GOT3 (cell line): Measurements from ENCODE around the gene AARSD1.
"Not testable (repeated sequence)": the region's sequence is repeated elsewhere in the genome, so short reads cannot be mapped to it uniquely, and the experiment has no call there.

Source experiments
- DNase-seq: peaks from one replicate; lab custom pipeline; 2025; ENCODE audit warnings: mixed read lengths; lab: John Stamatoyannopoulos, UW

AARSD1 gene

GRCh38 chr17:42980274-42980765, 16.1 kb upstream of the AARSD1 start, which contains the start of gene RUNDC1:
Gene RUNDC1 (plus strand): TSS chr17:42980565. CDS start chr17:42980577, 12 bp downstream.
- DNase-seq, result peak; percentile 60

DNA sequence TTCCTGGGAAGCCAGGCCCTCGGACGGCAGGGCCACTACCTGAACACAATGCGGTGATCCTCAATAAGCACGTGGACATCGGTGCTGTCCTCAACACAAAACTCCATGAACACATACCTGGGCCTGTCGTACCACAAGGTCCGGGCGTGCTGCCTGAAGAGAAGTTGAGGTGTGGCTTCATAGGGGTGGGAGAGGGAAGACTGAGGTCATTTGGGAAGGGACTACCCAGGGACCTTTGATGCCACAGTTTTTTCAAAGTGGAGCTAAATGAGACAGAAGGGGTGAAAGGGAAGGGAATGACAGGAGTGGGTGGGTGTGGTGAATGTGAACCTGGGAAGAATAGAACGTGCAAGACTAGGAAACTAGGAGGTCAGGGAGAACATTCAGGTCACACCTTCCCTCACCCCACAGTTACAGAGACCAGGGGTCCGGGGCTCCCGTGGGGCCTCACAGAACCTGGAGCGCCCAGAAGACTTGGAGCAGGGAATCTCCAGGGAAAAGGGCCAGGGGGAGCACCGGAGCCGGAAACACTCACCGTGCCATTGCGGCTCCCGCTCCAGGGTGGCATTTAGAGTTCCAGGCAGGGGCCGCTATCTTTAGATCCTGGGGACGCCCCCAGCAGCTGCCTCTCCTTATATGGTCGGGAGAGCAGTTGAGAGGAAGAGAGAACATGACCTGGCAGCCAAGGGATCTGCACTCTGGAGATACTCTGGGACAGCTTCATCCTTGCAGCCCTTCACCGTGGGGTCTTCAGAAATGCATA, 15.4 kb upstream of the AARSD1 start, which contains the start of gene PTGES3L:
Gene PTGES3L, minus strand, starts transcription at position 570 of the 763 bp plus-strand sequence. Its CDS starts 27 bp downstream, at position 543.
- no peak for DNase-seq

GRCh38 chr17:42975701-42976100, 11.4 kb upstream of the AARSD1 start:
- not testable (repeated sequence) for DNase-seq

- no peak for DNase-seq
Observed at GRCh38 chr17:42975265-42975664, 11.0 kb upstream of the AARSD1 start.

GRCh38 chr17:42973323-42973722, 9.1 kb upstream of the AARSD1 start:
- not testable (repeated sequence) for DNase-seq

DNA sequence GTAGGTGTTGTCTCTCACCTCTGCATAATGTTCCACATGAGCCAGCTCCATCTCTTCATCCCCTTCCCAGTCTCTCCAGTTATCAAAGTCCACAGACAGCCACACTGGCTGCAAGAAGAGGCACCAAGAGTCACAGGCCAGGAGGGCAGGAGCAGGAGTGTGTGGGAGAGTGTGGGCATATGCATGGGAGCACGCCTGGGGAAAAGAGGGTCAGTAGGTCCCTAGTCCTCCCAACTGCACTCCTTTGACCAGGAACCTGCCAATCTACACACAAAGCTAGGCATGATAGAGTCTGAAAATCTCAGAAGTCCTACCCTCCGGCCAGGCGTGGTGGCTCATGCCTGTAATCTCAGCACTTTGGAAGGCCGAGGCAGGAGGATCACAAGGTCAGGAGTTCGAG, 7.3 kb upstream of the AARSD1 start:
- DNase-seq, result no peak

GRCh38 chr17:42969001-42969581, 4.8 kb upstream of the AARSD1 start:
- no peak for DNase-seq

DNA sequence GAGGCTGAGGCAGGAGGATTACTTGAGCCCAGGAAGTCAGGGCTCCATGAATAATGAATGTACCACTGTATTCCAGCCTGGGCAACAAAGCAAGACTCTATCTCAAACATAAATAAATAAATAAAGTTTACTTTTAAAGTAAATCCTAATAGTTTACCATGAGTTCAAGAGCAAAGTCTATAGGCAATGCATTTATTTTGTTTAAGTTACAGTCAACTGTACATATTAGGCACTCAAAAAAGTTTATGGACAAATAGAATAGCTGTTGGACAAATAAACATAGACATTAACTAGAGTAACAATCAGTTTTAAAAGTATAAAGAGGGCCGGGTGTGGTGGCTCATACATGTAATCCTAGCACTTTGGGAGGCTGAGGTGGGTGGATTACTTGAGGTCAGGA, 3.7 kb upstream of the AARSD1 start:
- DNase-seq, result no peak

DNA sequence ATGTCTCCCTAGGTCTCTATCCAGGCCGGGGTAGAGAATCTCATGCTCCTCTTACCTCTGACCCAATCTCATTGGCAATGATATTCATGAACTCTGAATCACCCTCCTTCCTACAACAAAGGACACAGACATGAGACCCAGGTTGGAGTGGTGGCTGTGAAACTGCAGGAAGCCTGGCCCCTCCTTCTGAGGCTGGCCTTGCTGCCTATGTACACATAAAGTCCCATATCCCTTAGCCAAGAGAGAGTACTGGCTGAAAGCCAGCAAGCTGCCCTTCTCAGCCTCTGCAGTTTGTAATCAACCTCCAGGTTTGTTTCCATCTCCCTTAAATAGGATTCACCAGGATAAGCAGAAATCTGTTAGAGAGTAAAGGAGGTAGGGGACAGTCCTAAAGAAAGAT, 10.6 kb downstream of the AARSD1 start:
- DNase-seq, result no peak

DNA sequence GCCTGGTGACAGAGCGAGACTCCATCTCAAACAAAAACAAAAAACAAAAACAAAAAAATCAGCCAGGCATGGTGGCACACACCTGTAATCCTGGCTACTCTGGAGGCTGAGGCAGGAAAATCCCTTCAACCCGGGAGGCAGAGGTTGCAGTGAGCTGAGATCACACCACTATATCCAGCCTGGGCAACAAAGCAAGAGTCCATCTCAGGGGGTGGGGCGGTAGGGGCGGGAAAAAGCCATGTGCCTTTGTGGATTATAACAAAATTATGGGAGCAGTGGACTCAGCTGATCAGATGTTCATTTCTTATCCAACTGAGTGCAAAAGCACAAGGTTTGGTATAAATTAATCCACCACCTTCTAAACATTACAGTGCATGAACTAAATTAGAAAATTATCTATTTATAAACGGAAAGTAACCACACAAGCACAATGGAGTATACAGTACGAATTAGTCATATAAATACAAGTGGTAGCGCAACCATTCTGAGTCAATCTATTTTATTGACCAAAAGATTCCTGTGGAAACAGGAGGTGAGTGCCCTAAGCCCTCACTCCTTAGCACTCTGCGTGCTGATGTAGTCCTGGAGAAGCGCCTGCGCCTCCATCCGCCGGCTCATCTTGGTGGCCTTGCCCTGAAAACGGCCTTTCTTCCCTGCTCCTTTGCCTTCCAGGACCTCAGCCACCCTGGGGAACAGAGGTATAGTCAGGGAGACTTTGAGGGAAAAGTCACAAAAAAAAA, 14.0 kb downstream of the AARSD1 start:
- DNase-seq, result no peak

GRCh38 chr17:42946812-42947211, 17.4 kb downstream of the AARSD1 start:
- no peak for DNase-seq

DNA sequence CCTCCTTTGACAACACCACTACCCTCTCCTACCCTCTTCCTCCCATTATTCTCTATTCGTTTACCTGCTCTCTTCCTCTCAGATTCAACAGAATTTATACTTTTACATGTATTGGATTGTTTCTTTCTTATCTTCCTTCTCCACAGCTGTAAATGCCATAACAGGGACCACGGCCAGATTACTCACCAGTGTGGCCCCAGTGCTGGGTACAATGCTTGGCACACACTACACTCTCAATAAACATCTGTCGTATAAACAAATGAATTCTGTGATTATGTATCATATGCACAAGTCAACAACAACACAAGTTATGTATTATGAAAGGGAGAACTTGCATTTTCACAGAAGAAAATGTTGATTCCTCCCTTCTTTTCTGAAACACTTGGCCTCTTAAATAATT, 20.0 kb downstream of the AARSD1 start:
- no peak for DNase-seq

- peak; percentile 6 for DNase-seq
Observed at GRCh38 chr17:42937712-42938596, 26.3 kb downstream of the AARSD1 start.

GRCh38 chr17:42929497-42929844, 34.8 kb downstream of the AARSD1 start:
- DNase-seq, result no peak

- peak; percentile 19 for DNase-seq
Observed at GRCh38 chr17:42928714-42929496, 35.3 kb downstream of the AARSD1 start.

DNA sequence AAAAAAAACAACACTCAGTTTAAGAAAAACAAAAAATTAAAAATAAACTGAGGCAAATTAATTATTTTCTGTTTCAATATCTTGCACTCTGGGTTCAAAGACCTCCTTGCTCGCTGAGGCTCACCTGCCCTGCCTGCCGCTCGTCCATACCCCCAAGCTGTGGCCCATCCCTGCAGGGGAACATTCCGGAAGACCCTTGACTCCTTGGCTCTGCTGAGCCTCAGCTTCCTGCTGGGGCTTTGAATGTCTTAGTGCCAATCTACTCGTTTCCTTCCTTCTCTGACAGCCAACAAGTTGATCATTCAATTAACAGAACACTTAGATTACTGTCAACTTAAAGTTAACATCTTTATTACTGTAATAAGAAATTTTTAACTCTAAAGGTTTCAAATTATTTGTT, 39.4 kb downstream of the AARSD1 start:
- no peak for DNase-seq

GRCh38 chr17:42923472-42923871, 40.8 kb downstream of the AARSD1 start:
- DNase-seq, result not testable (repeated sequence)

- no peak for DNase-seq
Observed at GRCh38 chr17:42922294-42922693, 42.0 kb downstream of the AARSD1 start.

- no peak for DNase-seq
Observed at GRCh38 chr17:42920922-42921321, 43.3 kb downstream of the AARSD1 start.

DNA sequence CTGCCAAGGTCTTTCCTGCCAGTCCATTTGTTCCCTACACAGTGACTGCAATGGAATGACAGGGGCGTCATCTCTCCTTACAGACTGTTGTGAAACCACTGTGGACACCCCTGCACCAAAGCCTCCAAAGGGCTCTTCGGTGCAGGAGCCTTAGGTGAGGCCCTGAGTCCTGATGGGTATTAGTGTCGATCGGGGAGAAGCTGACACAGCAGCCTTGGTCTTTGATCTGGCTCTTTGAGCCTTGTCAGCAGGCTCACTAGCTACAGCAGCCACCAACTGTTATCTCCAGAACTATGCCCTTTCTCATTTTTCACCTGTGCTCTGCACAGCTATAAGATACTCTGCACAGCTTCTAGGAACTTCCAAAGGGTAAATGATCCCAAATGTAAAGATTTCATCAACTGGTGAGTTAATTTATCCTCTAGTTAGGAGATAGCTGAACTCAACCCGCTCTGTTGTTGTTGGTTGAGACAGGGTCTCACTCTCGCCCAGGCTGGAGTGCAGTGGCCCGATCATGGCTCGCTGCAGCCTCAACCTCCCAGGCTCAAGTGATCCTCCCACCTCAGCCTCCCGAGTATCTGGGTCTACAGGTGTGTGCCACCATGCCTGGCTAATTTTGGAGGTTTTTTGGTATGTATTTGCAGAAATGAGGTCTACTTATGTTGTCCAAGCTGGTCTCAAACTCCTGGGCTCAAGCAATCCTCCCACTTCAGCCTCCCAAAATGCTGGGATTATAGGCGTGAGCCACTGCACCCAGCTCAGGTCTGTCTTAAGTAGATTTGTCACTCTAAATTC, 44.0 kb downstream of the AARSD1 start:
- DNase-seq, result no peak
